Pons (tissue), 1 donor: Measurements from ENCODE around the gene COBL.

Experiments used
- DNase-seq: peaks from one replicate; pipeline ENCODE4 v3.0.0-alpha.2; 2016; ENCODE audit warnings: low spot score

The COBL gene

DNA sequence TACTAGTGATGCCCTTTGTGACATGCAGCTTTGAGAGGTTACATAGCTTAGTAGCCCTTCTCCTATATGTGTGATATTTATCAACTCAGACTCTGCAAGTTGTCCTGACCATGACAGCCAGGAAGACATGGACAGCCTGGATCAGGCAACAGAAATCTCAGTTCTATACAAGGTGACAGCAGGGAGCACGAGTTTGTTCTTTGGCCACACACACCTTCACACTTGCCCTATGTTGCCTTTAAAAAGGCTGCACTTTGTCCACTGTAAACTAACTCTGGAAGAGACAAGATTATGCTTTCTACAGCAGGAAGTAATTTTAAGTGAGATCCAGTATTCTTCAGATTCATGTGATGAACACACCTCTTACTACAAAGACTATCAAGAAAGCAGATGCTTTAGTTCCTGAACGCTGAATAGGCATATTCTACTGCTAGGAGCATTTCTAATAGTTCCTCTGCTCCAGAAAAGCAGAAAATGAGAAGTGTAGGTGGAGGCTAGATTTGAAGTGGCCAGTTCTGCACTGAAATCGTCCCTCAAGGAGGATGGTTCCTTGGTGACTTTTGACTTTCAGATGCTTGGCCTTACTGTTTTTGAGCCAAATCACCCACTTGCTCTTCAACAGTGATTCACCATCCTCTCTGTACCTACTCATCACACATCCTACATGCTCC is 239.2 kb downstream of the COBL start:
- no peak for DNase-seq

DNA sequence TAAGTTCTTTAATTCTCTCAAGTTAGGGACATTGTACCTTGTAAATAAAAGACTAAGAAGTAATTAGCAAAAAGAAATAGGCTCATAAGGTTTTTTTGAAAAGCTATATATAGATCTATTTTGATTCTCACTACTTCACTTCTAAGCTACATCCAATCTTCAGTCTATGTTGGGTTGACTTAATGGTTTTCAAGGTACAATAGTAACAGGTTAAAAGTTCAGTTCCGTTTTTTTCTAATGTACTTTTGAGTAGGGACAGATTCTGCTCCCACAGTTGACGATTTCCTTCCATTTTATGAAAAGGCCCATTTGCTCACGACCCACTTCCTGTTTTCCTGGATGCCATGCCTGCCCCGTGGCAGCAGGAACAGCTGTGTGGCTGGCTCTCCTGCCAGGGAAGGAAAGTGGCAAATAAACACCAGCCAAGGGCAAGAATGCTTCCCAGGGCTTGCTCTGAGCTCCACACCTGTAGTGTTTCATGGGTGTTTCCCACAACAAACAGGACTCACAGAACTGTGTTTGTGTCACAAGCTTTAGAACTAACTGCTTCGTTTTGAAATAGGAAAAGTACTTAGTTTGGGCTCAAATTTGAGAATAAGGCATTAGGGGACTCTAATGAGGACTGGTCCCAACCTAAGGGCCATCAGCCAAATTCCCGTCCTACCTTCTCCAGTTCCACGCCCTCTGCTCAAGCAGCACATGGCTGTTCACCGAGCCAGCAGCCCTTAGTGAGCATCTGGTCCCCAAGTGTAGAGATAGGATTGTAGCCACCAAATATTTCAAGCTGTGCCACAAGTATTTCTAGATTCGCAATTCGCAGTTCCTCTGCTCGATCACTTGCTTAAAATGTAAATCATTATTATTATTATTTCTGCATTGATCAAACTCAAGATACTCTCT is 240.7 kb downstream of the COBL start:
- no peak for DNase-seq

DNA sequence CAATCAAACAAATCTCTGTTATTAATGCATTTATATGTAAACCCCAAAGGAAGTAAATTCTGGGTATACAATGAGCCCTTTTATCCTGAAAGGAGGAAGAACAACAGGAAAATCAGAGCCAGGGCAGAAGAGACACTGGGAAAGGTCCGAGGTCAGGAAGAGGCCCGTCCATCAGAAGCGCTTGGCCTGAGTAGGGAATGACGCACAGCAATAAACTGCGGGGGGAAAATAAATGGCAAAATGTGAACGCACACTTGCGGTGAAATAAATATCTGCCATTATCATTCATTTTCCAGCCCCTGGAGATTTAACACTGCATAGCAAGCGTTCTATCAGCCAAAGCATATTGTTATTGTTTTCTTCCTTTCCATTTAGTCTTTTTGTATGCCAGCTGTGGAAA is 243.4 kb downstream of the COBL start:
- peak; percentile 35 for DNase-seq

DNA sequence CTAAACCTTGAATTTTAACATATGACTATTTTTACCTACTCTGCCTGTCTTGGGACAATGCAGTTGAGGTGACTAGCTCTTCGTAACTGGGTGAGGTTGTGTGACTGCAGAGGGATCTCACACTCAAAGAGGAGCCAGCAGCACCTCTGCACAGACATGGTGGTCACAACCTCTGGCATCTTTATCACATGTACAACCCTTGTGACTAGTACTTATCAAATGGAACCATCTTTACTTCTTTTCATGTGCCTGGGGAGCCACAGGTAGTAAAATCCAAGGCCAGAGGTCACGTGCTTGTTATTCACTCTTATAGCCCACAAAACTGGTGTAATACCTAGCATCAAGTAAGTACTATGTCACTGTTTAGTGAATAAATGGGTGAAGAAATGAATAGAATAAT is 244.3 kb downstream of the COBL start:
- peak; percentile 21 for DNase-seq

DNA sequence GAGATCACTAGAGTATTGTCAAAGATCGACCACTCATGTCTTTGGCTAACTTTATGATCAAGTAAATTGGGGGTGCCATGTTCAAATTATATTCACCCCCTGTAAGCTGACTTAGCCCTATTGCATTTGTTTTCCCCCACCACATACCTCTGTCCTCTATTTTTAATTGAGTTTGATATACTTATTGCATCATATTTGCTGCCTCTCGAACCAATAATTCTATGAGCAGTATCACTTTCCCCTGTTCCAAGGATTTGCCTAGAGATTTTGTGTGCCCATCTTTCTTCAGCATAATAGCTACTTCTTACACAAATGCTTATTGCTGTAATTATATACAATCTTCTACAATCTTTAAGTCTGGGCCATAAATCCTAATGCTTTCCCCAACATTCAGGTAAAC is 245.2 kb downstream of the COBL start:
- DNase-seq, result no peak

DNA sequence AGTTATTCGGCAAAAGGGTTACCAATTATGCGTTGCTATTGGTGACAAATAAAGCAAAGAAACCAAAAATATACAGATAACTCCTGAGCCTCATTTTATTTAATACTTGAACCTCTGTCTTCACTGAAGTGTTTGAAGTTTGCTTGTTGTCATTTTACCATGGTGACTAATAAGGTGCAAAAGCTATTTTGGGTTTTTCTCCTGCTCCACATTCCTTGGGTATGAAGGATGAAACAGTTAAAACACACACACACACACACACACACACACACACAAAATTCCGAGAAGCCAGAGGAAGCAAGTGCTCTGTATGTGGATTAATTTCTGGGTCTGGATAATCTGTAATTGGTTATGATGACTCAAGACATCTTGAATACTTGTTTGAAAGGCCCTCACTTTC is 246.5 kb downstream of the COBL start:
- DNase-seq, result no peak

DNA sequence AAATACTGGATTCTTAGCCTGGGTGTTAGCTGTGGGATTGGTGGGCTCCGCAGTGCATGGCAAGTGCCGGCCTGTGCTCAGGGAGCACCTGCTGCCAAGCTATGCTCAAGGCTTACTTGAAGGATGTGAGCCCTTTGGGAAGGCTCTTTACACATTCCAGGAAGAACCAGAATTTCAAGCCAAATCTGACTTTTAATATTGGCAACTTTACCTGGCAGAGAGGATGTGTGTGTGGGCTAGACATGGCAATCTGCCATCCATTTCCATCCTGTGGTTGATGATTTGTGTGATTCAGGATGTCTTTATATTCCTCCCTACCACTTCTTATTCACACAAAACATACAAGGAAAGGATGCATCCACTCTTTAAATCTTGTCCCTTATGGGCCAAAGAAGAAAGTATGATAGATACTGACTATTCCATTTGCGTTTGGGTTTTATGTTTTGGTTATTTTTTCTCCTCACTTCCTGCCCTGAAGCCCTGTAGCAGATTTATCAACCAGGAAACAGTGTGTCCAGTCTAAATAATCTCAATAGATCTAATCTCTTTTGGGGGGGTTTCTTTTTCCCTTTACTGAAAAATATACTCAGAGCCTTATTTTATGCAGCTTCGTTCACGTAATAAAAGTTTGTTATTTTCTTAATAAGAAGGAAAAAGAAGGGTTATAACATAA is 247.1 kb downstream of the COBL start:
- DNase-seq, result peak; percentile 30

DNA sequence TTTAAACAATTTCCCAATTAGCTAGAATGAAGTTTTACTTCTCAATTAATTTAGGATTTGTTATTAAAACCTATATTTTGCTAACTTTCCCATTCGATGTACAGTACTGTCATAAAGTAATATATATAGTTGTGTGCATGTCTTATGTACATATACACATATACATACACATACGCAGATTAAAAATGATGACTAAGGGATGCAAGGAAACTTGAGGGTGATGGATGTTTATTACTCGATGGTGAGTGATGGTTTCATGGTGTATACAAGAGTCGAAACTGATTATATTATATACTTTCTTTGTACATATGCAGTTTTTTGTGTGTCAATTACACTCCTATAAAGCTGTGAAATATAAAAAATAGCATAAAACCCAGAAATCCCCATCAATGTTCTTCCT is 248.2 kb downstream of the COBL start:
- no peak for DNase-seq

DNA sequence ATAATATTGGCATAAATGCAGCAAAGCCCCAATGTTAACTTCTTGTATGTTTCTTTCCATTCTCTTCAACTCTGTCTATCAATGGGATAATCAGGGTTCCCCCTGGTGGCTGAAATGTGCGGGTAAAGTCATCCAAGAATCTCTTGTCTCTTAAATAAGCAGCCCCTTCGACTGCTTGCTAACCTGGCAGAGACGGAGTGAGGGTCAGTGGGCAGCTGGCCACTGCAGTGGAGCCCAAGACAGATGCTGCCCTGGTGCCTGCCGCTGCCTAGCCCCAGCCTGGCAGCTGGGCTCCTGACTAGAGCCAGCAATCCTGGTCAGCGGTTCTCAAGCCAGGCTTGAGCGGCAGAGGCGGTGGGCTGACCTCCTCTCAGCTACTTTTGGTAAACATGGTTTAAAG is 248.9 kb downstream of the COBL start:
- DNase-seq, result peak; percentile 94

DNA sequence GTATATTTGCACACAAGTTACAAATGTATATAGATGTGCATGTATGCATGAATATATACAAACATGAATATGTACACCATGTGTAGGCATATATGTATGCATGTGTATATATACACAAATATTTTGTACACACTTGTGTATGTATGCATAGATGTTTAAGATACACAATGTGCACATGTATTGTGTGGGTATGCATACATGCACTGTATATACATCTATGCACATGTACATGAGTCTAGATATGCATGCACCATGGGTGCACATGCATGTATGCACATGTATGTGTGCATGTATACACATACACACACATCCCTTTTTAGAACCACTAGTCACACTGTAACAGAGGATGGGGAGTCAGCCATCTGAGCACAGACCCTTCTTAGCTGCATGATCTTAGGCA is 249.4 kb downstream of the COBL start:
- DNase-seq, result no peak

DNA sequence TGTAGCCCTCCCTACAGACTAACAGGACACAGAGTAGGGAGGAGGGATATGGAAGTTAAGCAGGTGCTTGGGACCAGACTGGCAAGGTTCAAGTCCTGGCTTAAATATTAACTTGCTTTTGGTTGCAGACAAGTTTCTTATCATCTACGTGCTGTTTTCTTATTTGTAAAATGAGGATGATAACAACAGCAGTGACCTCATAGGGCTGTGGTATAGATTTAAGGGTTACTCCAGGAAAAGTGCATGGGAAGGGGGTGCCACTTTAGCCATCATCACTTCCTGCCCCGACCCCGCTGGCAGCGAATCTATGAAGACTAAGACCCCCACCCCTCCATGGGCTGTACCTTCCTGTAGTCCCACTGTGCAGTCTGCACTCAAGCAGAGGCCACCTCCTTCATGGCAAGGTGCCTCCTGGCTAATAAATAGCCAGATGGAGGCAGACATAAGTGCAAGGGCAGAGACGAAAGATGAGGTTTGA is 250.2 kb downstream of the COBL start:
- no peak for DNase-seq

DNA sequence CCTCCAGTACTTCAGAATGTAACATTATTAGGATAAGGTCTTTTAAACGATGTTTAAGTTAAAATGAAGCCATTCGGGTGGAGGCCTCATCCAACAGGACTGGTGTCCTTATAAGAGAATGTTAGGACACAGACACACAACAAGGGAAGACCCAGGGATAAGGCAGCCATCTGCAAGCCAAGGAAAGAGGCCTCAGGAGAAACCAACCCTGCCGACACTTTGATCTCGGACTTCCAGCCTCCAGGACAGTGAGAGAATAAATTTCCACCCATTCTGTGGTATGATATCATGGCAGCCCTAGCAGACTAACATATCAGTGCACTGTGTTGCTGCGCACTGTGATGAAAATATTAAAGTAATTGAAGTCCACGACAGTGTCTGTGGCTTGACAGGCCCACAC is 250.8 kb downstream of the COBL start:
- no peak for DNase-seq

DNA sequence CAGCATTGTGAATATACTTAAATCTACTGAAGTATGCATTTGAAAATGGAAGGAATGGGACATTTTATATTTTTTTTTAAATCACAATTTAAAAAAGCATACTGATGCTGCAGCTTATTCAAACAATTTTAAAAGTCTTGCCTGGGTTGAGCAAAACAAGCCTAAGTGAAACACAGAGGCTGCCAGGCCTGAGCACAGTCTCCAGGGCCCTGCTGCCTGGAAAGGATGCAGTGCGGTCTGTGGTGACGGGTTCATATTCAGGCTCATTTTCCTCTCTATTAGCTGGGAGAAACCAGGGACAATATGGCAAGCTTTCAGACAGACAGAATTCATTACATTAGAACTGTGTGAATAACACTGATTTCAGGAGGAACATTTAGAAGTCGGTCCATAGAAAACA is 251.9 kb downstream of the COBL start:
- DNase-seq, result no peak

DNA sequence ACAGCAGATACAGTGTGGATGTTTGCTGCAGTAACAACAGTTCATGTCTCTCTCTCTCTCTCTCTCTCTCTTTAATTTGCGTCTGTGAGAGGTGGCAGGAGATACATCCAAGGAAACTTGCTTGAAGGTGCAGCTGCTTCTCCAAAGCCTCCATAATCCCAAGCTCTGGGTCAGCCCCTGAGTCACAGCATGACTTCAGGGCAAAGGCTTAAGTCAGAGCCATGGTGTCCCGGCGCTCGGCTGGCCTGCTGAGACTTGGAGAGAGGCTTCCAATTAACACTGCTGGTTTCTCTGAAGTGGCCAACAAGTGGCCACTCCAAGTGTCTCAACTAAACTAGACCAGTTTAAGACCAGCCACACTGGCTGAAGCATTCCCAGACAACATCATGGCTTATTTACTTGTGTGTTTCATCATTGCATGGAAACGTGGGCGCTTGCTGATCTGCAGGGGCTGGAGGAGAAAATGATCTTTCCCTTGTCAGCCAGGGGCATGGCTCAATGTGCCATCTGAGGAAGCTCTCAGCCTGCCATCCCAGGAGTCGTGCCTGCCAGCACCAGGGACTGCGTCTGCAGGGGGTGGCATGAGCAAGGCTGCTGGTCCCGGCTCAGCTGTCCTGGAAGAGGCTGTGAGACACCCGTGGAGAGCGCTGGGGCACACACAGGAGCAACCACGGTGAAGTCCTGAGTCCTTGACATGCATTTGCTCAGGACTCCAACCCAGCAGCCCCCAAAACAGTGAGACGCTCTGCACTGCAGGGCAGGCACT is 254.2 kb downstream of the COBL start:
- peak; percentile 50 for DNase-seq

DNA sequence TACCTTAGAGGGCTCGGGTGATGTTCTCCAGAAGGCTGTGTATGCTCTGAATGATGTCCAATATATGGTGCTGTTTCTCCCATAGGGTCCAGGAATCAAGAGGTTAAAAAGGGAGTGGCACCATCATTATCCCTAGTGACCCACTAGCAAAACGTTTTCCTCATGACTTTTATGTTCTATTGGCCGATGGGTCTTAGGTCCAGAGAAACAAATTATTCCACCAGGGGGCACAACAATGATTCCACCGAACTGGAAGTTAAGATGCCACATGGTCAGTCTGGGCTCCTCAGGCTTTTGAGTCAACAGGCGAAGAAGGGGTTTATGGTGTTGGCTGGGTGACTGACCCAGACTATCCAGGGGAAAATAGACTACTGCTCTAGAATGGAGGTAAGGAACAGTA is 256.1 kb downstream of the COBL start:
- DNase-seq, result no peak

DNA sequence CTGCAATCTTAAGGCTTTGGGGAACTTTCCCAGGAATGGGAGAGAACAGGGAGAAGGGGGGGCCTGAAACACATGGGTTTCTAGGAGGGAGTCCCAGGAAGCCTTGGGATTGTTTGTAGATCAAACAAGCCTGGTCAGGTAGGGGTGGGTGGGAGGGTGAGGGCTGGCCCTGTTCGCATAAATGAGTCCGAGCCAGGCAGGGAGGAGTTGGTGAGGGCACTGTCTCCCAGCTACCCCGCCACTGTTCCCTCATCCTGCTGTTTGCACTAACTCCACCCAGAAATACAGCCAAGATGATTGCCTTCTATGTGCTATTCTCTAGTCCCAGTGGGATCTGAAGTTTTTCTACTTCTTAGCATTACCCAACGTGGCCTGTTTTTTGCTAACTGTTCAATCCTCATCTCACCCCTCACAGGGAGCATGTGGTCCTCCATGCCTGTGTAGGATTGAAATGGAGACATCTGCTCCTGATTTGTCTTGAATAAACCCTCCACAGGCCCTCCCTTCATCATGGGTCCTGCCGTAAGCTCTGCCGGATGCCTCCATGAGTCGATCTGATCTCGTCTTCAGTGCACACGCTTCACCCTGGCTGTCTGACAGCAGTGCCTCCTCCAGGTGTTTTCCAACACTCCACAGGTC is 257.0 kb downstream of the COBL start:
- no peak for DNase-seq

DNA sequence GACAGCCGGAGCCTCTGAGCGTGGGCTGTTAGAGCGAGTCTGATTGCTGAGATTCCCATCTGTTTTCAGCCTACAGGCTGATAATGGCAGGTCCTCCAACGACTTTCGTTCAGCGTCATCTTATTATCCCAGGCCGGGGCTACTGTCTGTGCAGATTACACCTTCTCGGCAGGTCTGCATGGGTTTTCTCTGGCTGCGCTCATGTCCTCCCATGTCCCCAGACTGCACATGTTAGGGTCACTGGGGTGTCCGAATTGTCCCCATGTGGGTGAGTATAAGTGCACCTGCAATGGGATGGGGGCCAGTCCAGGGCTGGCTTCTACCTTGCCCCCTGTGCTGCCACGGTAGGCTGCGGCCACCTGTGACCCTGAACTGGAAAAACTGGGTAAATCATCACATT is 257.8 kb downstream of the COBL start:
- DNase-seq, result no peak

DNA sequence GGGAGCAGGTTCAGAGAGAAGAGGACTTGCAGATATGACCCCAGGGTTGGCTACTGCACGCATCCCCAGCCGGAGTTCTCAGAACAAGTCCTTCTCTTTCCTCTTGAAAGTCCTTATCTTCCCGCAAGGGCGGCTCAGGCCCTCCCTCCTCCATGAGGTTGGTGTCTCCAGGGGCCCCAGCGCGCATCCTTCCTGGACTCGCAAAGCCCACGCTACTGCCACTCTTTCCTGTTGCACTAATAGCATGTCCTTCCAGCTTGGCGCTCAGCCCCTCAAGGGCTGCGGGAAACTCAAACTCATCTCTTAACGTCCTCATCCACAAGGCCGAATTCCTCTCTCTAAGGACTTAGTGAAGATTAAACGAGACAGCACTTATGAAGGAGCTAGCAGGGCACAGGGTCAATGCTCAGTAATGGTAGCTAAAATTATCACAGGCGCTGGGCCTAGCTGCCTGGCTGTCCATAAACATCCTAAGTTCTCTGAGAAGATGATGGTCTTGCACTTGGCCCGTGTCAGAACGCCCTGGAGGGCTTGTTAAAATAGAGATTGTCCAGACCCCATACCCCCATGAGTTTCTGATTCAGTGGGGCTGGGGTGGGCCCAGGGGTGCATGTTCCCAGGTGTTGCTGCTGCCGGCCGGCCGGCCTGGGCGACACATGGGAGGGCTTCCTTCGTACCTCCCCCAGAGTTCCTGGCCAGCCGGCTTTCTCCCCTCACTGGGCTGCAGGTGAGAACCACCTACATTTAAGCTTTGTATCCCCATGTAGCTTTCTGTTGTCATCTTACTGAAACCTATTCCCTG is 261.4 kb downstream of the COBL start:
- no peak for DNase-seq

DNA sequence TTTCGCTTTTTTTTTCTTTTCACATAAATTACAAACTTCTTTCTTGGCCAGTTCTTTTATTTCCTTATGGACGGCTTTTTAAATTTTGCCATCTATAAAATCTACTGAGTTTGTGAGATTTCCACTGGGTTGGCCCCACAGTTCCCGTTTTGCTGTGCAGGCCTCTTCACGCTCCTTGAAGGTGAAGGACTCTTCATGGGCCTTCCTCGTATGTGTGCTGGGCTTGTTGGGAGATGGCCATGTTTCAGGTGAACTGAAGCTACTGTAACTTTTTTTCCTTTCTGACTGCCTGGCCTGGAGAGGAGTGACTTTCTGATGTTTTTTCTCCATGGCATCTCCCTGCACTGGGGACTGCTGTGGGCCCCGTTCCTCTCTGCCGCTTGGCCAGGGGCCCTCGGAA is 262.4 kb downstream of the COBL start:
- no peak for DNase-seq

DNA sequence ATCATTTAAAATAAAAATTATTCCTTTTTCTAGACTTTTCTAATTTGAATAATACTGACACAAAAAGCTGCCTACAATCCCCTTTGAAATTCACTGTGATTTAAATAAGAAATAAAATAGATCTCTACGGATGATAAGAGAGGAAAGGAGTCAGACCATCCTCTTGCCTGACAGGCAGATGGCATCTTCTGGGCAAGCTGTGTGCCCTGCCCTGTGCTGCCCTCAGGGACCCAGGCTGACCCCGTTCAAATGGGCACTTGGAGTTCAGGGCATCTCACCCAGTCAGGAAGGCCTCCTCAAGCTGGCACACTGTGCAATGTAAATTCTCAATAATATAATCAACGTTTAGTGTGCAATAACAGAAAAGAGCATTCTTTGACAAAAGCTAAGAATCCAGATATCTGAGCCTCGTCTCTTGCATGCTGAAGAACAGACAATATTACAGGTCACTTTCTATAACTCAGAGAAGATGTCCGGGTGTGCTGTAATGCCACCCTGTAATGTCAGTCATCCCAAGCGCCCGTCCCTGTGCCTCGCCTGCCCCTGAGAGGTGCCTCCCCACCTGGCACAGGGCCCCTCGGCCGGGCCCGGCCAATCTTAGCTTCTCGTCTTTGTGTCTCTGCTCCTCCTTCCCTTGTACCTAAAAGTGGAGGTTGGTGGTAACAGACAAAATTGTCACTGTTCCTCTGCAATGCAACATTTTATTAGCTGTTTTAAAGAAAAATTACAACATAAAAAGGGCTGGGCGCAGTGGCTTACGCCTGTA is 263.3 kb downstream of the COBL start:
- no peak for DNase-seq
